ENCODE results near the gene MGAT2. TPM values are rescaled to one million over a fixed set of nuclear protein-coding genes. Genes with fewer than 3 reads are reported as not detected.

The MGAT2 gene
- total and polyA plus RNA-seq, 9 of the 15 experiments (the other 6 are each of a cell fraction or from before 2014, with no cell fraction given): 0.03 to 33.3 (median 24.6) TPM; not detected in 1

DNA sequence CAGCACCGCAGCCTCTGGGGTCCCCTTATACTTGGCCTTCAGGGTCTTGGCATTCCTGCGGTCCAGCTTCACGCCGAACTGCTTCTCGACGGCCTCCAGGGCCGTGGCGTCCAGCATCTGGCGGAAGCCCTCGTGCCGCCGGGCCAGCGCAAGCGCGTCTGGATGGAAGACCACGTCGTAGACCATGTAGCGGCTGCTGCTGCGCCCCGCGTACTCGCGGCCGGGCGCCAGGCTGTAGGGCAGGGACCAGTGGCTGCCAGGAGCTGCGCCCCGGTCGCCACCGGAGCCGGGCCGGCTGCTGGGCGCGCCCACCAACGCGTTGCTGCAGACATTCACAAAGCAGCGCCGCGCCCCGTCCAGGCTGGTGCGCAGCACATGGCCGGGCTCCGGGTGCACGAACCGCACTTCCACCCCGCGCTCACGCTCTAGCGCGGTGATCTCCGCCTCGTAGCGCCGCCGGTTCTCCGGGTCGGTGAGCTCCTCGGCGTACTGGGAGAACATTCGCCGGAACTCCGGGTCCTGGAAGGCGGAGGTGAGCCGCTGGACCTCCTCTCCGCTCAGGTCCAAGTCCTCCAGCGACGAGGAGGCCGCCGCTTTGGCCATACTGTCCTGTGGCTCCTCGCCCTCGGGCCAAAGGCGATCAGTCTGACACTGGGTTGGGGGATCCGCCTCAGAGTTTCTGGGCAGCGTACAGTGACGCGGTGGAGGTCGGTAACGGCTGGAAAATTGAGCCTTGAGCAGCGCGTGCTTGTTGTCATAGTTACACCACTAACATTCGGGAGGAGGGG, 14.1 kb downstream of the MGAT2 start, which contains the start of gene DNAAF2 (continued):
- TF ChIP-seq REST (IDR thresholded peaks at IDR 0.05; ENCODE audit: borderline replicate concordance): no peak
- TF ChIP-seq REST (CRISPR knock-in tag; IDR thresholded peaks at IDR 0.05; ENCODE audit: low read depth): no peak
- no peak for TF ChIP-seq ETS2 (tag; IDR thresholded peaks at IDR 0.05; ENCODE audit: borderline replicate concordance, poor library complexity, severe bottlenecking)
- TF ChIP-seq NFIC (IDR thresholded peaks at IDR 0.05): peak; percentile 48; the same call in 1 of the 2 replicates
- no peak for TF ChIP-seq TAF1 (IDR thresholded peaks at IDR 0.05; ENCODE audit: control insufficient read depth, extremely low read depth, insufficient read depth, low read length, severe bottlenecking)
- TF ChIP-seq E2F6 (IDR thresholded peaks at IDR 0.05; ENCODE audit: borderline replicate concordance in 1 of 2, extremely low read depth in 1 of 2, insufficient read depth in 1 of 2, insufficient read length in 1 of 2, low read depth in 1 of 2, low read length in 1 of 2, poor library complexity in 1 of 2, severe bottlenecking in 1 of 2): peak; percentile 40 to 56
- TF ChIP-seq NELFE (IDR thresholded peaks at IDR 0.05; ENCODE audit: insufficient read depth, insufficient read length): no peak
- TF ChIP-seq, protein P1, sequence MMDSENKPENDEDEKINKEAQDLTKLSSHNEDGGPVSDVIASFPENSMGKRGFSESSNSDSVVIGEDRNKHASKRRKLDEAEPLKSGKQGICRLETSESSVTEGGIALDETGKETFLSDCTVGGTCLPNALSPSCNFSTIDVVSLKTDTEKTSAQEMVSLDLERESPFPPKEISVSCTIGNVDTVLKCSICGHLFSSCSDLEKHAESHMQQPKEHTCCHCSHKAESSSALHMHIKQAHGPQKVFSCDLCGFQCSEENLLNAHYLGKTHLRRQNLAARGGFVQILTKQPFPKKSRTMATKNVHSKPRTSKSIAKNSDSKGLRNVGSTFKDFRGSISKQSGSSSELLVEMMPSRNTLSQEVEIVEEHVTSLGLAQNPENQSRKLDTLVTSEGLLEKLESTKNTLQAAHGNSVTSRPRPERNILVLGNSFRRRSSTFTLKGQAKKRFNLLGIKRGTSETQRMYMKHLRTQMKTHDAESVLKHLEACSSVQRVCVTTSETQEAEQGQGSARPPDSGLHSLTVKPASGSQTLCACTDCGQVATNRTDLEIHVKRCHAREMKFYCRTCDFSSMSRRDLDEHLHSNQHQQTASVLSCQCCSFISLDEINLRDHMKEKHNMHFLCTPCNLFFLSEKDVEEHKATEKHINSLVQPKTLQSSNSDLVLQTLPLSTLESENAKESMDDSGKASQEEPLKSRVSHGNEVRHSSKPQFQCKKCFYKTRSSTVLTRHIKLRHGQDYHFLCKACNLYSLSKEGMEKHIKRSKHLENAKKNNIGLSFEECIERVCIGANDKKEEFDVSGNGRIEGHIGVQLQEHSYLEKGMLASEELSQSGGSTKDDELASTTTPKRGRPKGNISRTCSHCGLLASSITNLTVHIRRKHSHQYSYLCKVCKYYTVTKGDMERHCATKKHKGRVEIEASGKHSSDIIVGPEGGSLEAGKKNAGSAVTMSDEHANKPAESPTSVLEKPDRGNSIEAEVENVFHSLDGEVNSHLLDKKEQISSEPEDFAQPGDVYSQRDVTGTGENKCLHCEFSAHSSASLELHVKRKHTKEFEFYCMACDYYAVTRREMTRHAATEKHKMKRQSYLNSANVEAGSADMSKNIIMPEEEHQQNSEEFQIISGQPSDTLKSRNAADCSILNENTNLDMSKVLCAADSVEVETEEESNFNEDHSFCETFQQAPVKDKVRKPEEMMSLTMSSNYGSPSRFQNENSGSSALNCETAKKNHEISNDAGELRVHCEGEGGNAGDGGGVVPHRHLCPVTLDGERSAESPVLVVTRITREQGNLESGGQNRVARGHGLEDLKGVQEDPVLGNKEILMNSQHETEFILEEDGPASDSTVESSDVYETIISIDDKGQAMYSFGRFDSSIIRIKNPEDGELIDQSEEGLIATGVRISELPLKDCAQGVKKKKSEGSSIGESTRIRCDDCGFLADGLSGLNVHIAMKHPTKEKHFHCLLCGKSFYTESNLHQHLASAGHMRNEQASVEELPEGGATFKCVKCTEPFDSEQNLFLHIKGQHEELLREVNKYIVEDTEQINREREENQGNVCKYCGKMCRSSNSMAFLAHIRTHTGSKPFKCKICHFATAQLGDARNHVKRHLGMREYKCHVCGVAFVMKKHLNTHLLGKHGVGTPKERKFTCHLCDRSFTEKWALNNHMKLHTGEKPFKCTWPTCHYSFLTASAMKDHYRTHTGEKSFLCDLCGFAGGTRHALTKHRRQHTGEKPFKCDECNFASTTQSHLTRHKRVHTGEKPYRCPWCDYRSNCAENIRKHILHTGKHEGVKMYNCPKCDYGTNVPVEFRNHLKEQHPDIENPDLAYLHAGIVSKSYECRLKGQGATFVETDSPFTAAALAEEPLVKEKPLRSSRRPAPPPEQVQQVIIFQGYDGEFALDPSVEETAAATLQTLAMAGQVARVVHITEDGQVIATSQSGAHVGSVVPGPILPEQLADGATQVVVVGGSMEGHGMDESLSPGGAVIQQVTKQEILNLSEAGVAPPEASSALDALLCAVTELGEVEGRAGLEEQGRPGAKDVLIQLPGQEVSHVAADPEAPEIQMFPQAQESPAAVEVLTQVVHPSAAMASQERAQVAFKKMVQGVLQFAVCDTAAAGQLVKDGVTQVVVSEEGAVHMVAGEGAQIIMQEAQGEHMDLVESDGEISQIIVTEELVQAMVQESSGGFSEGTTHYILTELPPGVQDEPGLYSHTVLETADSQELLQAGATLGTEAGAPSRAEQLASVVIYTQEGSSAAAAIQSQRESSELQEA (IDR thresholded peaks at IDR 0.05; ENCODE audit: low read depth): no peak

Measured in K562 (cell line).